NCI-H2107 (cell line): Measurements from ENCODE around the gene WDR45.
A peak's percentile ranks its signal among the peaks of the same experiment; 100 is the strongest.

Experiments used
- DNase-seq: peaks from one replicate; lab custom pipeline; 2025; lab: John Stamatoyannopoulos, UW

The WDR45 gene

GRCh38 chrX:49073601-49074575 is 5.8 kb downstream of the WDR45 start, which contains the start of gene PRAF2:
PRAF2 (minus strand) TSS chrX:49074002; CDS start chrX:49073987, 15 bp downstream.
- peak; percentile 85 for DNase-seq

GRCh38 chrX:49072712-49073095 is 7.0 kb downstream of the WDR45 start:
- no peak for DNase-seq

- DNase-seq = no peak
Observed at GRCh38 chrX:49071877-49072711, 7.6 kb downstream of the WDR45 start.

GRCh38 chrX:49070988-49071387 is 8.7 kb downstream of the WDR45 start:
- no peak for DNase-seq

GRCh38 chrX:49069038-49069437 is 10.6 kb downstream of the WDR45 start:
- DNase-seq = no peak

- no peak for DNase-seq
Observed at GRCh38 chrX:49067285-49068120, 12.2 kb downstream of the WDR45 start.

GRCh38 chrX:49066690-49067089 is 13.0 kb downstream of the WDR45 start:
- DNase-seq = no peak

- no peak for DNase-seq
Observed at GRCh38 chrX:49066278-49066677, 13.4 kb downstream of the WDR45 start.

GRCh38 chrX:49064735-49065134 is 15.0 kb downstream of the WDR45 start:
- no peak for DNase-seq

- no peak for DNase-seq
Observed at GRCh38 chrX:49064303-49064702, 15.4 kb downstream of the WDR45 start.

- DNase-seq = no peak
Observed at GRCh38 chrX:49063715-49064114, 16.0 kb downstream of the WDR45 start.

- no peak for DNase-seq
Observed at GRCh38 chrX:49061916-49062315, 17.8 kb downstream of the WDR45 start.

GRCh38 chrX:49061490-49061889 is 18.2 kb downstream of the WDR45 start:
- no peak for DNase-seq

- DNase-seq = no peak
Observed at GRCh38 chrX:49060914-49061313, 18.8 kb downstream of the WDR45 start.

GRCh38 chrX:49059681-49060085 is 20.0 kb downstream of the WDR45 start:
- DNase-seq = no peak

- DNase-seq = no peak
Observed at GRCh38 chrX:49059201-49059600, 20.5 kb downstream of the WDR45 start.

- no peak for DNase-seq
Observed at GRCh38 chrX:49058794-49059193, 20.9 kb downstream of the WDR45 start, which contains the start of gene CCDC120. CCDC120 (plus strand) TSS chrX:49058999; CDS start chrX:49062042, 3,043 bp downstream.

- DNase-seq = no peak
Observed at GRCh38 chrX:49054073-49054762, 25.5 kb downstream of the WDR45 start.

- DNase-seq = peak; percentile 46
Observed at GRCh38 chrX:49053223-49054072, 26.2 kb downstream of the WDR45 start.

GRCh38 chrX:49043987-49044281 is 35.8 kb downstream of the WDR45 start:
- DNase-seq = no peak
